Liver (tissue), 9 donors: ENCODE data around the gene PAMR1. TPM values are rescaled to one million over a fixed set of nuclear protein-coding genes. Genes with fewer than 3 reads are reported as not detected.

Experiments used
- DNase-seq: peaks from one replicate; pipeline ENCODE4 v3.0.0-alpha.2; 2017; ENCODE audit warnings: low spot score
- H3K27ac ChIP-seq, 2 donors: one replicate each; pipeline ENCODE4 v1.7.0; 2013; ENCODE audit warnings: inconsistent platforms in 2 of 2, low read length in 2 of 2, control low read depth in 1 of 2, low read depth in 1 of 2, mild to moderate bottlenecking in 1 of 2
- H3K27me3 ChIP-seq, 4 donors: one replicate each; pipeline versions ENCODE4 v1.6.1 to v1.7.0; 2013; ENCODE audit warnings: low read length in 3 of 4, inconsistent platforms in 1 of 4, mild to moderate bottlenecking in 1 of 4, moderate library complexity in 1 of 4; ENCODE audit not compliant: control insufficient read depth in 4 of 4, insufficient read depth in 4 of 4
- H3K36me3 ChIP-seq, 4 donors: one replicate each; pipeline versions ENCODE4 v1.6.1 to v1.7.0; 2013; ENCODE audit warnings: low read length in 3 of 4, mild to moderate bottlenecking in 3 of 4, low read depth in 1 of 4, moderate library complexity in 1 of 4; ENCODE audit not compliant: control insufficient read depth in 4 of 4, insufficient read depth in 3 of 4
- H3K4me1 ChIP-seq, 4 donors: one replicate each; pipeline versions ENCODE4 v1.6.1 to v1.7.0; 2013; ENCODE audit warnings: low read length in 3 of 4, mild to moderate bottlenecking in 3 of 4, moderate library complexity in 1 of 4; ENCODE audit not compliant: control insufficient read depth in 4 of 4, insufficient read depth in 4 of 4
- H3K4me3 ChIP-seq, 3 donors: one replicate each; pipeline versions ENCODE4 v1.6.1 to v1.7.0; 2013; ENCODE audit warnings: low read length in 3 of 3, control low read depth in 1 of 3, low read depth in 1 of 3, mild to moderate bottlenecking in 1 of 3
- H3K9ac ChIP-seq, 2 donors: one replicate each; pipeline ENCODE4 v1.7.0; 2013; ENCODE audit warnings: low read length in 2 of 2, mild to moderate bottlenecking in 2 of 2, moderate library complexity in 2 of 2, control low read depth in 1 of 2, low read depth in 1 of 2
- H3K9me3 ChIP-seq, 4 donors: one replicate each; pipeline versions ENCODE4 v1.6.1 to v1.7.0; 2013; ENCODE audit warnings: low read length in 3 of 4; ENCODE audit not compliant: control insufficient read depth in 4 of 4
- CTCF ChIP-seq: fragments of 150-350 bp; IDR thresholded peaks from 2 replicates; pipeline ENCODE4 v1.5.1; 2017; ENCODE audit warnings: improper control_type of control experiment, low read depth, low read length; ENCODE audit not compliant: missing input control
- FOXA1 ChIP-seq: IDR thresholded peaks from 2 replicates; pipeline ENCODE4 v1.6.1; 2016; ENCODE audit warnings: antibody characterized with exemption
- FOXA2 ChIP-seq: IDR thresholded peaks from 2 replicates; pipeline ENCODE4 v1.6.1; 2016; ENCODE audit warnings: antibody characterized with exemption
- HNF4G ChIP-seq: IDR thresholded peaks from 2 replicates; pipeline ENCODE4 v1.6.1; 2016; ENCODE audit warnings: antibody characterized with exemption
- JUND ChIP-seq, 2 donors: IDR thresholded peaks; 2 replicates each; pipeline ENCODE4 v1.6.1; 2016; ENCODE audit warnings: antibody characterized with exemption in 2 of 2
- RAD21 ChIP-seq, 2 donors: IDR thresholded peaks; 2 replicates each; pipeline ENCODE4 v1.6.1; 2016; ENCODE audit warnings: antibody characterized with exemption in 2 of 2, mild to moderate bottlenecking in 2 of 2
- SP1 ChIP-seq: IDR thresholded peaks from 2 replicates; pipeline ENCODE4 v1.6.1; 2018; ENCODE audit warnings: antibody characterized with exemption, mild to moderate bottlenecking
- TAF1 ChIP-seq: conservative IDR thresholded peaks from 2 replicates; pipeline ENCODE4 v1.6.1; 2016; ENCODE audit warnings: antibody characterized with exemption, mild to moderate bottlenecking
- YY1 ChIP-seq: IDR thresholded peaks from 2 replicates; pipeline ENCODE4 v1.6.1; 2016; ENCODE audit warnings: antibody characterized with exemption, mild to moderate bottlenecking
- ZBTB33 ChIP-seq: IDR thresholded peaks from 2 replicates; pipeline ENCODE4 v1.6.1; 2016; ENCODE audit warnings: antibody characterized with exemption
- WGBS: extraction: QIAGEN DNeasy Blood & Tissue Kit; methylation state at CpG from one replicate; pipeline ENCODE4 v1.1.7; 2013; 5-methylcytosine and 5-hydroxymethylcytosine counted together
- polyA plus RNA-seq, 2 donors: library from polyadenylated mRNA; stranded (reverse) in 1 of 2; unstranded in 1 of 2; fragments of 200-250 nt in 1 of 2; fragments of >200 nt in 1 of 2; fragmentation: Nextera tagmentation in 1 of 2; extraction: Ambion mirVana in 1 of 2; gene quantifications; one replicate each; pipeline versions ENCODE4 v1.2.1 to v1.2.3, GENCODE V29; 2013 to 2015
- total RNA-seq, 2 donors: library from RNA; depleted of rRNA; stranded (reverse); fragments of >200 nt; gene quantifications; one replicate each; pipeline ENCODE4 v1.2.3, GENCODE V29; 2014
- TF ChIP-seq, protein P1 (sequence below): IDR thresholded peaks from 2 replicates; pipeline ENCODE4 v1.6.1; 2016; ENCODE audit warnings: antibody characterized with exemption
- donor health status: healthy.
- donor health status: healthy.
- donor health status: healthy.
- donor health status: healthy.
- donor health status: healthy.

The PAMR1 gene
- total and polyA plus RNA-seq, 4 donors: 2.0 to 5.0 (median 2.8) TPM

- no peak for DNase-seq
- H3K4me3 ChIP-seq: peak overlapping the region in 1 of 3 donors; percentile 41
- H3K36me3 ChIP-seq: no peaks in the 10 kb centered on the region
- TF ChIP-seq RAD21 (IDR thresholded peaks at IDR 0.05): no peak
- no peak for TF ChIP-seq CTCF
- TF ChIP-seq ZBTB33: no peak
- no peak for TF ChIP-seq FOXA2
- no peak for TF ChIP-seq FOXA1
- no peak for TF ChIP-seq SP1
- H3K27ac ChIP-seq: no peak overlapping the region
- peaks cover 0 to 20% (median 11%) of the 10 kb centered on the region in 4 donors for H3K27me3 ChIP-seq
- peaks cover 11 to 20% (median 14%) of the 10 kb centered on the region in 4 donors for H3K4me1 ChIP-seq
- H3K9me3 ChIP-seq: no peaks in the 10 kb centered on the region
- 10% methylated on average over 17 of the region's 17 CpGs for WGBS
- H3K9ac ChIP-seq: no peak overlapping the region
These were observed 105.0 kb downstream of the PAMR1 start for GRCh38 chr11:35420371-35420770.

GRCh38 chr11:35419830-35420333, 105.5 kb downstream of the PAMR1 start:
- Histone ChIP-seq H3K27ac (no peak overlapping the region), H3K27me3 (peaks cover 0 to 20% (median 11%) of the 10 kb centered on the region in 4 donors), H3K9ac (no peak overlapping the region), H3K4me1 (peaks cover 11 to 20% (median 14%) of the 10 kb centered on the region in 4 donors), H3K36me3 (no peaks in the 10 kb centered on the region), H3K4me3 (peak overlapping the region in 1 of 3 donors; percentile 41), H3K9me3 (no peaks in the 10 kb centered on the region)
- DNase-seq: no peak
- no peak for TF ChIP-seq FOXA2
- no peak for TF ChIP-seq HNF4G
- TF ChIP-seq, protein P1, sequence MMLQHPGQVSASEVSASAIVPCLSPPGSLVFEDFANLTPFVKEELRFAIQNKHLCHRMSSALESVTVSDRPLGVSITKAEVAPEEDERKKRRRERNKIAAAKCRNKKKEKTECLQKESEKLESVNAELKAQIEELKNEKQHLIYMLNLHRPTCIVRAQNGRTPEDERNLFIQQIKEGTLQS: no peak
- no peak for TF ChIP-seq YY1
- no peak for TF ChIP-seq TAF1
- no peak for TF ChIP-seq JUND (IDR thresholded peaks at IDR 0.05)
- TF ChIP-seq CTCF: no peak
- WGBS: 6% methylated on average over 41 of the region's 41 CpGs
